LNCaP clone FGC (cell line): Measurements from ENCODE around the gene PRKN.

Experiments
- DNase-seq: peaks from one replicate; pipeline ENCODE4 v3.0.0-alpha.2; 2011; ENCODE audit warnings: low read depth
- H3K4me3 ChIP-seq: 2 replicates; pipeline ENCODE4 v1.5.1; 2011; ENCODE audit warnings: mild to moderate bottlenecking, low read depth, low read length, control low read depth
- CTCF ChIP-seq: IDR thresholded peaks from 2 replicates; pipeline ENCODE4 v1.5.1; 2012; ENCODE audit warnings: mild to moderate bottlenecking; ENCODE audit not compliant: control insufficient read depth, insufficient read depth; ENCODE audit errors: extremely low read depth

The PRKN gene

GRCh38 chr6:162092816-162093502 is 634.6 kb downstream of the PRKN start:
- TF ChIP-seq CTCF = no peak
- DNase-seq = no peak
- H3K4me3 ChIP-seq = no peak overlapping the region

GRCh38 chr6:162090734-162091133 is 636.8 kb downstream of the PRKN start:
- no peak for DNase-seq
- H3K4me3 ChIP-seq = no peak overlapping the region
- TF ChIP-seq CTCF = no peak

DNA sequence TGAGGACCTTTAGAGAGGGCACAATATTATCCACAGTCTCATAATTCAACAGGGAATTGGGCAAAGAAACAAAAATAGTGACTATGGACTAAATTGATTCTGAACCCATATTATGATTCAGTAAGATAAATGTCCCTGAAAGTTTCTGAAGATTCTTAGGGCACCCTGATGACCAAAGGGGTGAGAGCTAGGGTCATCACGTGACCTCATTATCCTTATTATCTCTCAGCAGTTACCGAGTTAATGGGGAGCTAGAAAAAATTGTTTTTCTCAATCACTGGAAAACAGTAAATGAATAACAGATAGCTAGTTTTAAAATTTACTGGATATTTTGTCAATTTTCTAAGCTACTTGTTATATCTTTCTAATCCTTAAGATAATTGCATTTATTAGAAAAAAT is 639.5 kb downstream of the PRKN start:
- DNase-seq = no peak
- no peak overlapping the region for H3K4me3 ChIP-seq
- TF ChIP-seq CTCF = no peak

DNA sequence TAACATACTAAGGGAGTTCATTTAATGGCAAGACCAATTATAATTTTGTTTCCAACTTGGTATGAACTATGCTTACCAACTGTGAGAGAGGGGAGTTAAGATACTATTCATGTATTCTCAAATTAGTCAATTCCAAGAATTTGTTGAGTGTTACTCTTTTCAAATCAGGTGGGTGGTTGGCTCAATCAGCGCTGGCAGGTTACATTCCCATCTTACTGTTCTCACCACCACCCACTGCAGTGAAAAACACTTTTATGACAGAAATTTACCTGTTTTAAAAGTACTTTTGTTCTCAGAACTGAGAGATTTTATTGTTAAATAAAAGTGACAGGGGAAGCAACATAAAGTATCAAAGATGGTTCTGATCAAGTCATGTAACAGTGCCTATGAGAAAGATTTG is 642.0 kb downstream of the PRKN start:
- no peak for DNase-seq
- no peak overlapping the region for H3K4me3 ChIP-seq
- no peak for TF ChIP-seq CTCF

DNA sequence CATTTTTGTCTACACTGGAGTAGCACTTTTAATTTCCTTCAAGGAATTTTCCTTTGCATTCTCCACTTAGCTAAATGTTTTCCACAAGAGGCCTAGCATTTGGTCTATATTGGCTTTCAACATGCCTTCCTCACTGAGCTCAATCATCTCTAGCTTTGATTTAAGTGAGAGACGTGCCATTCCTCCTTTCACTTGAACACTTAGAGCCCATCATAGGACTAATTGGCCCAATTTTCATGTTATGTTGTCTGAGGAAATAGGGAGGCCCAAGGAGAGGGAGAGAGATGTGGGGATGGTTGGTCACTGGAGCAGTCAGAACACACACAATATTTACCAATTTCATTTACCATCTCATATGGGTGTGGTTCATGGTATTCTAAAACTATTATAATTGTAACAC is 645.0 kb downstream of the PRKN start:
- DNase-seq = no peak
- TF ChIP-seq CTCF = no peak
- no peak overlapping the region for H3K4me3 ChIP-seq

GRCh38 chr6:162078667-162079066 is 648.9 kb downstream of the PRKN start:
- no peak for TF ChIP-seq CTCF
- H3K4me3 ChIP-seq = no peak overlapping the region
- no peak for DNase-seq

- DNase-seq = no peak
- TF ChIP-seq CTCF = no peak
- H3K4me3 ChIP-seq = no peak overlapping the region
Measured at GRCh38 chr6:162078126-162078525, 649.4 kb downstream of the PRKN start.
